Osteoblast (primary cell): ENCODE results near the gene ULK4. TPM values are rescaled to one million over a fixed set of nuclear protein-coding genes. Genes with fewer than 3 reads are reported as not detected.

Source experiments
- DNase-seq: peaks from one replicate; pipeline ENCODE4 v3.0.0; 2011; ENCODE audit warnings: low spot score, mixed read lengths; ENCODE audit not compliant: insufficient read length; ENCODE audit errors: missing footprints
- H2AFZ ChIP-seq: 2 replicates; pipeline ENCODE4 v1.6.0; 2011; ENCODE audit warnings: mild to moderate bottlenecking, low read length
- H3K27ac ChIP-seq: 2 replicates; pipeline ENCODE4 v1.5.1; 2011; ENCODE audit warnings: mild to moderate bottlenecking, low read depth, low read length, moderate library complexity
- H3K27me3 ChIP-seq: 2 replicates; pipeline ENCODE4 v1.6.0; 2012; ENCODE audit warnings: mild to moderate bottlenecking, control low read depth, inconsistent platforms, low read length, moderate library complexity; ENCODE audit not compliant: insufficient read depth
- H3K36me3 ChIP-seq: 2 replicates; pipeline ENCODE4 v1.5.1; 2011; ENCODE audit warnings: mild to moderate bottlenecking, low read length, control low read depth, moderate library complexity; ENCODE audit not compliant: insufficient read depth
- H3K4me1 ChIP-seq: 2 replicates; pipeline ENCODE4 v1.5.1; 2011; ENCODE audit warnings: mild to moderate bottlenecking, low read length, control low read depth, moderate library complexity; ENCODE audit not compliant: insufficient read depth
- H3K4me2 ChIP-seq: 2 replicates; pipeline ENCODE4 v1.6.0; 2011; ENCODE audit warnings: mild to moderate bottlenecking, low read length; ENCODE audit not compliant: insufficient read depth
- H3K4me3 ChIP-seq: fragments of 200-600 bp; sonication (generic); 3 replicates; pipeline ENCODE4 v1.5.1; 2012; ENCODE audit warnings: mild to moderate bottlenecking, low read length, inconsistent platforms; ENCODE audit not compliant: insufficient read depth
- H3K79me2 ChIP-seq: 2 replicates; pipeline ENCODE4 v1.6.0; 2012; ENCODE audit warnings: mild to moderate bottlenecking, low read length, control low read depth, inconsistent platforms; ENCODE audit not compliant: insufficient read depth
- H3K9me3 ChIP-seq: 2 replicates; pipeline ENCODE4 v1.5.1; 2011; ENCODE audit warnings: low read depth, low read length, control low read depth
- H4K20me1 ChIP-seq: 2 replicates; pipeline ENCODE4 v1.6.0; 2012; ENCODE audit warnings: mild to moderate bottlenecking, low read length, control low read depth; ENCODE audit not compliant: insufficient read depth
- CTCF ChIP-seq: IDR thresholded peaks from 2 replicates; pipeline ENCODE4 v1.5.1; 2011; ENCODE audit warnings: mild to moderate bottlenecking, low read depth, low read length, moderate library complexity; ENCODE audit errors: extremely low read depth
- total RNA-seq: library from RNA; depleted of rRNA; stranded (reverse); fragments of >200 nt; gene quantifications from 2 replicates; pipeline ENCODE4 v1.2.3, GENCODE V29; 2012

The ULK4 gene
- total RNA-seq, 1 donor = 20.6 TPM

- no peaks in the 10 kb centered on the region for H4K20me1 ChIP-seq
- no peaks in the 10 kb centered on the region for H3K27me3 ChIP-seq
- H3K4me2 ChIP-seq = no peak overlapping the region
- H3K9me3 ChIP-seq = no peaks in the 10 kb centered on the region
- H2AFZ ChIP-seq = no peak overlapping the region
- H3K4me3 ChIP-seq = no peak overlapping the region
- H3K4me1 ChIP-seq = no peaks in the 10 kb centered on the region
- no peaks in the 10 kb centered on the region for H3K36me3 ChIP-seq
- TF ChIP-seq CTCF = no peak
- no peaks in the 10 kb centered on the region for H3K79me2 ChIP-seq
- no peak for DNase-seq
- H3K27ac ChIP-seq = no peak overlapping the region
These were observed 368.1 kb downstream of the ULK4 start for GRCh38 chr3:41593774-41594173.

- DNase-seq = no peak
- no peak overlapping the region for H3K4me3 ChIP-seq
- TF ChIP-seq CTCF = no peak
- H2AFZ ChIP-seq = no peak overlapping the region
- H3K27me3 ChIP-seq = no peaks in the 10 kb centered on the region
- H3K4me2 ChIP-seq = no peak overlapping the region
- no peaks in the 10 kb centered on the region for H3K79me2 ChIP-seq
- no peak overlapping the region for H3K27ac ChIP-seq
- H3K4me1 ChIP-seq = no peaks in the 10 kb centered on the region
- no peaks in the 10 kb centered on the region for H4K20me1 ChIP-seq
- no peaks in the 10 kb centered on the region for H3K36me3 ChIP-seq
- no peaks in the 10 kb centered on the region for H3K9me3 ChIP-seq
These were observed 369.0 kb downstream of the ULK4 start for GRCh38 chr3:41592753-41593510.

- no peaks in the 10 kb centered on the region for H3K4me1 ChIP-seq
- H3K79me2 ChIP-seq = no peaks in the 10 kb centered on the region
- H3K9me3 ChIP-seq = no peaks in the 10 kb centered on the region
- H3K4me3 ChIP-seq = no peak overlapping the region
- no peak for TF ChIP-seq CTCF
- H3K27me3 ChIP-seq = no peaks in the 10 kb centered on the region
- no peak overlapping the region for H3K4me2 ChIP-seq
- DNase-seq = no peak
- H2AFZ ChIP-seq = no peak overlapping the region
- no peak overlapping the region for H3K27ac ChIP-seq
- H4K20me1 ChIP-seq = no peaks in the 10 kb centered on the region
- H3K36me3 ChIP-seq = no peaks in the 10 kb centered on the region
These were observed 378.9 kb downstream of the ULK4 start for GRCh38 chr3:41583014-41583413.

- no peak overlapping the region for H3K4me3 ChIP-seq
- no peak overlapping the region for H2AFZ ChIP-seq
- no peak for TF ChIP-seq CTCF
- H3K4me2 ChIP-seq = no peak overlapping the region
- no peaks in the 10 kb centered on the region for H3K9me3 ChIP-seq
- H4K20me1 ChIP-seq = no peaks in the 10 kb centered on the region
- DNase-seq = no peak
- H3K36me3 ChIP-seq = no peaks in the 10 kb centered on the region
- no peaks in the 10 kb centered on the region for H3K79me2 ChIP-seq
- H3K27me3 ChIP-seq = no peaks in the 10 kb centered on the region
- H3K4me1 ChIP-seq = no peaks in the 10 kb centered on the region
- H3K27ac ChIP-seq = no peak overlapping the region
These were observed 380.2 kb downstream of the ULK4 start for GRCh38 chr3:41581700-41582099.
